Retina (tissue), 1 donor: Measurements from ENCODE around the gene DCAF11.
A peak's percentile ranks its signal among the peaks of the same experiment; 100 is the strongest.

Source experiments
- DNase-seq: peaks from one replicate; pipeline ENCODE4 v3.0.0-alpha.2; 2016

The DCAF11 gene

GRCh38 chr14:24114532-24115421, at the start of gene DCAF11, which contains the start of gene NRL:
TSS of gene DCAF11 (plus strand) at chr14:24114777. CDS start at chr14:24115595, 818 bp downstream.
TSS of gene NRL (minus strand) at chr14:24114949. CDS start at chr14:24082848, 32,101 bp downstream.
- peak; percentile 100 for DNase-seq

GRCh38 chr14:24064856-24065255, 49.7 kb upstream of the DCAF11 start:
- no peak for DNase-seq

GRCh38 chr14:24065408-24065807, 49.2 kb upstream of the DCAF11 start:
- no peak for DNase-seq

GRCh38 chr14:24066496-24067132, 48.0 kb upstream of the DCAF11 start:
- DNase-seq, result no peak

GRCh38 chr14:24067133-24068082, 47.2 kb upstream of the DCAF11 start:
- no peak for DNase-seq

- DNase-seq, result no peak
These were observed 45.7 kb upstream of the DCAF11 start for GRCh38 chr14:24068711-24069410.

- DNase-seq, result no peak
These were observed 45.2 kb upstream of the DCAF11 start for GRCh38 chr14:24069411-24069735.

GRCh38 chr14:24070285-24071143, 44.1 kb upstream of the DCAF11 start:
- no peak for DNase-seq

GRCh38 chr14:24071144-24071697, 43.4 kb upstream of the DCAF11 start, which contains the start of gene CPNE6:
TSS of gene CPNE6 (plus strand) at chr14:24071562. CDS start at chr14:24072937, 1,375 bp downstream.
- no peak for DNase-seq

- no peak for DNase-seq
These were observed 42.6 kb upstream of the DCAF11 start for GRCh38 chr14:24071836-24072430.

- DNase-seq, result no peak
These were observed 42.1 kb upstream of the DCAF11 start for GRCh38 chr14:24072436-24072835.

- DNase-seq, result no peak
These were observed 41.4 kb upstream of the DCAF11 start for GRCh38 chr14:24072881-24073877.

GRCh38 chr14:24074625-24075484, 39.7 kb upstream of the DCAF11 start:
- DNase-seq, result no peak

GRCh38 chr14:24075485-24076301, 38.9 kb upstream of the DCAF11 start:
- no peak for DNase-seq

GRCh38 chr14:24076302-24076601, 38.3 kb upstream of the DCAF11 start:
- no peak for DNase-seq

GRCh38 chr14:24077086-24077485, 37.5 kb upstream of the DCAF11 start:
- DNase-seq, result no peak

GRCh38 chr14:24078146-24078545, 36.4 kb upstream of the DCAF11 start:
- peak; percentile 48 for DNase-seq
